Gastroesophageal sphincter (tissue), 4 donors: ENCODE results near the gene MEGF6. TPM values are rescaled to one million over a fixed set of nuclear protein-coding genes. Genes with fewer than 3 reads are reported as not detected.

Experiments
- ATAC-seq: fragments of 150-250 bp; one replicate; pipeline ENCODE4 v1.9.1; 2016; ENCODE audit warnings: mild to moderate bottlenecking, moderate library complexity
- H3K27ac ChIP-seq, 4 donors: fragments of 200-600 bp; sonication (generic) in 3 of 4; 1 replicate in 3 of 4; 2 replicates in 1 of 4; pipeline ENCODE4 v1.5.1; 2016 to 2019
- H3K27me3 ChIP-seq: fragments of 200-600 bp; sonication (generic); one replicate; pipeline ENCODE4 v1.5.1; 2019
- H3K36me3 ChIP-seq, 2 donors: fragments of 200-600 bp; sonication (generic); one replicate each; pipeline ENCODE4 v1.5.1; 2019; ENCODE audit warnings: control low read depth in 1 of 2
- H3K4me1 ChIP-seq, 3 donors: fragments of 200-600 bp; sonication (generic); 1 replicate in 2 of 3; 2 replicates in 1 of 3; pipeline ENCODE4 v1.5.1; 2016 to 2019; ENCODE audit warnings: control low read depth in 2 of 3
- H3K4me3 ChIP-seq, 2 donors: fragments of 200-600 bp; sonication (generic); one replicate each; pipeline ENCODE4 v1.5.1; 2019; ENCODE audit warnings: mild to moderate bottlenecking in 1 of 2, moderate library complexity in 1 of 2
- H3K9me3 ChIP-seq, 3 donors: fragments of 200-600 bp; sonication (generic); one replicate each; pipeline ENCODE4 v1.5.1; 2017 to 2019; ENCODE audit warnings: control low read depth in 2 of 3
- EP300 ChIP-seq: sonication (generic); formaldehyde crosslinking; IDR thresholded peaks from one replicate; pipeline ENCODE4 v1.6.1; 2017; ENCODE audit warnings: antibody characterized with exemption, mild to moderate bottlenecking
- POLR2A ChIP-seq, 2 donors: fragments of 450-650 bp; IDR thresholded peaks; one replicate each; pipeline ENCODE4 v1.6.1; 2017; ENCODE audit warnings: antibody characterized with exemption in 2 of 2, mild to moderate bottlenecking in 2 of 2, moderate library complexity in 1 of 2
- POLR2AphosphoS5 ChIP-seq: sonication (generic); formaldehyde crosslinking; IDR thresholded peaks from one replicate; pipeline ENCODE4 v1.6.1; 2017; ENCODE audit warnings: antibody characterized with exemption
- WGBS, 2 donors: methylation state at CpG; one replicate each; pipeline ENCODE4 v1.1.5; 2018; ENCODE audit warnings: low coverage in 1 of 2; 5-methylcytosine and 5-hydroxymethylcytosine counted together
- total RNA-seq, 4 donors: library from RNA; depleted of rRNA; stranded (reverse); fragments of >200 nt; gene quantifications; one replicate each; pipeline ENCODE4 v1.1.0, GENCODE V29; 2016
- TF ChIP-seq, protein P1 (sequence below), 4 experiments: fragments of 200-600 bp in 2 of 4; fragments of 450-650 bp in 2 of 4; sonication (generic) in 1 of 4; IDR thresholded peaks; one replicate each; pipeline ENCODE4 v1.5.1; 2017 to 2019; ENCODE audit warnings: antibody characterized with exemption in 4 of 4, mild to moderate bottlenecking in 2 of 4, moderate library complexity in 2 of 4

Gene MEGF6
- total RNA-seq, 4 donors from 2014 or later, result 4.7 to 15.5 (median 10.8) TPM

DNA sequence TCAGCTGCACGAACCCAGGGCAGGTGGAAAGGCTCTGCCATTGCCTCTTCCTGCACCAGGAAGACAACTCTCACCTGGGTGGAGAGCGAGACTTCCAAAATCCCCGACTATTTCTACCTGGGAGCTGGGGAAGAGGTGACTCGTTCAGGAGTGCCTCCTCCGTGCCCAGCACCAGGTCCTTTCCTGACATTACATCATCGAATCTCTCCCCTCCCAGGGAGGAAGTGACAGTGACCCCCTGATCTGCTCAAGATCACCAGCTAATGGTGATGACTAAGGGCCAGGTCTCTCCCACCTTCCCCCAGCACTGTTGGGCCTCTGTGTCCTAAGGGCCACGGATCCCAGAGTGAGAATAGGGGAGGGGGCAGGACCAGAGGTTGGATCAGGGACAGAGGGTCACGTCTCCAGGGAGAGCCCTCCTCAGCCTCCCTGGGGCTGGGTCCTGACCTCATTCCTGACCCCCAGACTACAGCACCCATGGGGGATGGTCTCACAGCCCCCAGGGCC, 6.8 kb downstream of the MEGF6 start:
- H3K9me3 ChIP-seq, result no peaks in the 10 kb centered on the region
- no peaks in the 10 kb centered on the region for H3K4me1 ChIP-seq
- no peaks in the 10 kb centered on the region for H3K36me3 ChIP-seq
- H3K27me3 ChIP-seq, result peaks cover 42% of the 10 kb centered on the region
- H3K4me3 ChIP-seq, result no peak overlapping the region
- no peak for ATAC-seq
- TF ChIP-seq POLR2AphosphoS5, result no peak
- TF ChIP-seq, protein P1, sequence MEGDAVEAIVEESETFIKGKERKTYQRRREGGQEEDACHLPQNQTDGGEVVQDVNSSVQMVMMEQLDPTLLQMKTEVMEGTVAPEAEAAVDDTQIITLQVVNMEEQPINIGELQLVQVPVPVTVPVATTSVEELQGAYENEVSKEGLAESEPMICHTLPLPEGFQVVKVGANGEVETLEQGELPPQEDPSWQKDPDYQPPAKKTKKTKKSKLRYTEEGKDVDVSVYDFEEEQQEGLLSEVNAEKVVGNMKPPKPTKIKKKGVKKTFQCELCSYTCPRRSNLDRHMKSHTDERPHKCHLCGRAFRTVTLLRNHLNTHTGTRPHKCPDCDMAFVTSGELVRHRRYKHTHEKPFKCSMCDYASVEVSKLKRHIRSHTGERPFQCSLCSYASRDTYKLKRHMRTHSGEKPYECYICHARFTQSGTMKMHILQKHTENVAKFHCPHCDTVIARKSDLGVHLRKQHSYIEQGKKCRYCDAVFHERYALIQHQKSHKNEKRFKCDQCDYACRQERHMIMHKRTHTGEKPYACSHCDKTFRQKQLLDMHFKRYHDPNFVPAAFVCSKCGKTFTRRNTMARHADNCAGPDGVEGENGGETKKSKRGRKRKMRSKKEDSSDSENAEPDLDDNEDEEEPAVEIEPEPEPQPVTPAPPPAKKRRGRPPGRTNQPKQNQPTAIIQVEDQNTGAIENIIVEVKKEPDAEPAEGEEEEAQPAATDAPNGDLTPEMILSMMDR (IDR thresholded peaks at IDR 0.05), result no peak
- no peak for TF ChIP-seq POLR2A (IDR thresholded peaks at IDR 0.05)
- no peak for TF ChIP-seq EP300
- H3K27ac ChIP-seq, result no peak overlapping the region
- WGBS, 2 donors, result 100% methylated on average over 2 of the region's 8 CpGs; no CpG with 5 or more reads in 1 of the 2 donors

DNA sequence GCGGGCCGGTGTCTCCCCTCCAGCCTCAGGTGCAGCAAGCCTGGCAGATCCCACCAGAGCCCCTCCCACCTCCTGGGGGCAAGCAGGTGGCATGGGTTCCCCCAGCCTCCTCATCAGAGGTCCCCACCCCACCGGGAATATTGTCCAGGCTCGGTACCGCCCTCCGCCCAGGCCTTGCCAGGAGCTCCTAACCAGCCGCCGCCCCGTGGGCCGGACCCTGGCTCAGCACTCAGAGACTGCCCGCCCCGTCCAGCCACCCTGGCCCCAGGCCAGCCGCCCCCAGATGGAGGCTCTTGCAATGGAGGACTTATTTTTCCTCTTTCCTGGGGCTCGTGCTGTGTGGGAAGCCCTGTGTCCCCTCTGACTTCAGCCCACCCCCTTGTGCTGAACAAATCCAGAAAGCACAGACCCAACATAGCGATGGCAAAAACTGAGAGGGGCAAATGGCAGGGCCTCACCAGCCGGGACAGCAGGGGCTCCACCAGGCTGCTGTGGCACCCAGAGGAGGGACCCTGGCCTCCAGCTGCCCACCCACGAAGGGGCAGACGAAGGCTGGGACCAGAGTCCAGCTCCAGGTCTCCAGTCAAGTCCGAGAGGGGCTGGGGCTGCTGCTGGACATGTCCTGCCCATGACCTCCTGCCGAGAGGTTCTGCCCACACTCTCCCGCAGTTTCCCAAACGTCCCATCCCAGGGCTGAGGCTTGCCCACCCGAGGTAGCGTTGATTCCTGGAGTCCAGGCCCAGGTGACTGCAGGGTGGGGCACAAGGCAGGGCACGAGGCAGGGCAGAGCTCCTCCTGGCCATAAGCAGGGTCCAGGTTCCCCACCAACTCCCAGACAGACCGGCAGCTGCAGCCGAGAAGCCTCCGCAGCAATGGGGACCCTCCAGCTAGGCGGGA, 7.5 kb downstream of the MEGF6 start:
- no peaks in the 10 kb centered on the region for H3K9me3 ChIP-seq

DNA sequence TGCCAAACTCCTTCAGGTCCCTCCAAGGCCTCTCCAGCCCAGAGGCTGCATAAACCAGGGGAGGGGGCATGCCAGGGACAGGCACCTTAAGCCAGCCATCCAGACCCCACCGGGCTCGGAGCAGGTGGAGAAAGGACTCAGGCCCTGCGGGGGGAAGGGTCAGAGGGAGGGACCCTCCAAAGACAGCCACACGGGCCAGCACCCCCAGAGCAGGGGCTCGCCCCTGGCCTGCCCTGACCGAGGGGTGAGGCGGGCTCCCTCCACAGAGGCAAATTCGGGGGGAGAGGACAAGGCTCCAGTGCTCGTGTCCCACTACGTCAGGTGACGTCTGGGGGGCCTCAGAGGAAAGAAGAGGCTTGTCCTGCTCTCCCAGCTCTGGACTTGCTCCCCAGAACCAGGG, 8.2 kb downstream of the MEGF6 start:
- Histone ChIP-seq H3K27ac (no peak overlapping the region), H3K9me3 (no peaks in the 10 kb centered on the region), H3K4me1 (peaks cover 0 to 6% (median 5%) of the 10 kb centered on the region in 3 donors), H3K27me3 (peaks cover 39% of the 10 kb centered on the region), H3K4me3 (no peak overlapping the region), H3K36me3 (no peaks in the 10 kb centered on the region)
- WGBS, 2 donors, result no CpG with 5 or more reads among the region's 11 CpGs
- TF ChIP-seq POLR2A (IDR thresholded peaks at IDR 0.05), result no peak
- no peak for ATAC-seq

More for the DNA sequence above, 7.5 kb downstream of the MEGF6 start:
- no peaks in the 10 kb centered on the region for H3K4me1 ChIP-seq
- no peak for TF ChIP-seq EP300
- TF ChIP-seq POLR2A (IDR thresholded peaks at IDR 0.05), result no peak
- TF ChIP-seq POLR2AphosphoS5, result no peak
- TF ChIP-seq, protein P1 (IDR thresholded peaks at IDR 0.05), result no peak
- WGBS, 2 donors, result no CpG with 5 or more reads among the region's 29 CpGs
- H3K27ac ChIP-seq, result no peak overlapping the region
- no peak overlapping the region for H3K4me3 ChIP-seq
- H3K36me3 ChIP-seq, result no peaks in the 10 kb centered on the region
- H3K27me3 ChIP-seq, result peaks cover 39% of the 10 kb centered on the region
- no peak for ATAC-seq

DNA sequence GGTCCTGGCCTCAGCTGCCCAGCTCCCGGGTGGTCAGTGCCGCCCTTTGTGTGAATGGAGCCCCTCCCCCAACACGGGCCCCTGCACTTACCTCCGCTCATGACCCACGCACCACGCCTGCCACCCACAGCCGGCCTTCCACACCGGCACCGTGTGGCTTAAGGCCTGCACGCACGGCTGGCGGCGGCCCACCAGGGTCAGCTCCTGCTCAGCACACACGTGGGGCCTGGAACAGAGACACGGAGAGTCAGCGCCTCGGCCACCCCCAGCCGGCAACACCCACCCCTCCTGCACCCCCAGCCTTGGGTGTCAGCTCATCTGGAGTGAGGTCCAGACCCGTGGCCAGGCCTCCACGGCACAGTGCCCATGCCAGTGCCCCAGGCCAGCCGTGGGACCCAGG, 8.9 kb downstream of the MEGF6 start:
- H3K4me3 ChIP-seq, result no peak overlapping the region
- TF ChIP-seq POLR2AphosphoS5 (no peak), EP300 (no peak), POLR2A (IDR thresholded peaks at IDR 0.05) (no peak)
- TF ChIP-seq, protein P1 (IDR thresholded peaks at IDR 0.05), result no peak
- H3K4me1 ChIP-seq, result peaks cover 0 to 14% (median 9%) of the 10 kb centered on the region in 3 donors
- no peak for ATAC-seq
- 90% methylated on average over 4 of the region's 21 CpGs; no CpG with 5 or more reads in 1 of the 2 donors for WGBS, 2 donors
- no peaks in the 10 kb centered on the region for H3K9me3 ChIP-seq
- H3K27me3 ChIP-seq, result peaks cover 35% of the 10 kb centered on the region
- H3K36me3 ChIP-seq, result no peaks in the 10 kb centered on the region
- H3K27ac ChIP-seq, result no peak overlapping the region

DNA sequence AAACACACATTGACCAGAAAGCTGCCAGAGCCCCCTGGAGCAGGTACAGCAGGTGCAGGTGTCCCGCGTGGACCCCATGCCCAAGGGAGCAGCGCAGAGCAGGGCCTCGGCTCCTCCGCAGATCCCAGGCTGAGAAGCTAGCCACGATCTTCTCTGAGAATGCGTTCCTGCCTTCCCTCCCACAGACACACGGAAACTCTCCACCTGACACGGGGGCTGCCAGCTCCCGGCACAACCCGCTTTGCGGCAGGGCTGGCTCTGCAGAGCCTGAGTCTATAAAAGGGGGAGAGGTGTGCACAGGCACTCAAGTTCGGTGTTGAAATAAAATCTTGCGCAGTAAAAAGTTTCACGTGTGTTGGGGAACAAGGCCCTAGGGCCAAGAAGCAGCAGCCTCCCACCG, 9.6 kb downstream of the MEGF6 start:
- TF ChIP-seq POLR2A (IDR thresholded peaks at IDR 0.05), result no peak
- TF ChIP-seq POLR2AphosphoS5, result no peak
- no peak for TF ChIP-seq EP300
- TF ChIP-seq, protein P1 (IDR thresholded peaks at IDR 0.05), result no peak
- Histone ChIP-seq H3K4me1 (peaks cover 0 to 20% (median 9%) of the 10 kb centered on the region in 3 donors), H3K36me3 (no peaks in the 10 kb centered on the region), H3K27ac (no peak overlapping the region), H3K9me3 (no peaks in the 10 kb centered on the region), H3K27me3 (peaks cover 28% of the 10 kb centered on the region), H3K4me3 (no peak overlapping the region)
- WGBS, 2 donors, result no CpG with 5 or more reads among the region's 16 CpGs
- no peak for ATAC-seq
